ENCODE measurements around the gene ZSCAN10. TPM values are rescaled to one million over a fixed set of nuclear protein-coding genes. Genes with fewer than 3 reads are reported as not detected.
A peak's percentile ranks its signal among the peaks of the same experiment; 100 is the strongest.

The ZSCAN10 gene
- under 1 TPM in 1 of 7 donors, not detected in 6; 0.85 TPM for total RNA-seq
- under 1 TPM in 2 of 3 donors, not detected in 1; 0.02 to 0.06 TPM for polyA plus RNA-seq
- long read RNA-seq, donor 1, result 0 reads
- long read RNA-seq, donor 2, result 0 reads

- H3K4me3 ChIP-seq, result peak within 1 kb of the TSS in 5 of 8 donors; percentile 9 to 63 (median 22)
- intact Hi-C loops (cut with DNase I; ENCODE audit: low total_unique reads), result no loop called here
- H3K9me3 ChIP-seq, result no peaks in the 10 kb centered on the region
- H3K36me3 ChIP-seq, result no peaks in the 10 kb centered on the region
- H3K27me3 ChIP-seq (replicated peaks in 1 of 7), result no peaks in the 10 kb centered on the region
- DNase-seq, result peak; percentile 80
- H3K4me1 ChIP-seq, result peaks cover 29 to 77% (median 55%) of the 10 kb centered on the region in 6 donors
- peak within 1 kb of the TSS; percentile 2 to 78 (median 66) for H3K27ac ChIP-seq
- TF ChIP-seq POLR2AphosphoS5 (IDR thresholded peaks at IDR 0.05) (no peak), POLR2A (IDR thresholded peaks at IDR 0.05) (no peak), CTCF (IDR thresholded peaks at IDR 0.05 in 8 of 11, conservative IDR thresholded peaks at IDR 0.05 in 3 of 11) (no peak)
- WGBS, 5 donors, result 67 to 74% (median 69%) methylated on average over 21 of the region's 21 CpGs
Observed at GRCh38 chr16:3098459-3099394, at the start of gene ZSCAN10. TSS of gene ZSCAN10 (minus strand) at chr16:3099294. CDS start at chr16:3092937, 6,357 bp downstream.

GRCh38 chr16:3148256-3149192, 49.4 kb upstream of the ZSCAN10 start:
- intact Hi-C loops (cut with DNase I; ENCODE audit: low total_unique reads), result no loop called here
- H3K4me1 ChIP-seq, result peaks cover 6 to 68% (median 50%) of the 10 kb centered on the region in 6 donors
- 87 to 93% (median 91%) methylated on average over 12 to 13 of the region's 13 CpGs for WGBS, 5 donors
- peak; percentile 66 for DNase-seq
- H3K27me3 ChIP-seq (replicated peaks in 1 of 7), result peaks cover 0 to 24% (median 0%) of the 10 kb centered on the region in 7 donors
- no peak overlapping the region for H3K4me3 ChIP-seq
- no peak for TF ChIP-seq POLR2AphosphoS5 (IDR thresholded peaks at IDR 0.05)
- TF ChIP-seq CTCF (IDR thresholded peaks at IDR 0.05 in 8 of 11, conservative IDR thresholded peaks at IDR 0.05 in 3 of 11), result no peak
- TF ChIP-seq POLR2A (IDR thresholded peaks at IDR 0.05), result no peak
- H3K36me3 ChIP-seq, result no peaks in the 10 kb centered on the region
- H3K27ac ChIP-seq, result peak overlapping the region in 1 of 8 donors; percentile 87
- H3K9me3 ChIP-seq, result peaks cover 0 to 4% (median 2%) of the 10 kb centered on the region in 8 donors

GRCh38 chr16:3147757-3148104, 48.6 kb upstream of the ZSCAN10 start:
- TF ChIP-seq POLR2AphosphoS5 (IDR thresholded peaks at IDR 0.05), result no peak
- TF ChIP-seq CTCF (IDR thresholded peaks at IDR 0.05 in 8 of 11, conservative IDR thresholded peaks at IDR 0.05 in 3 of 11), result no peak
- no peak for TF ChIP-seq POLR2A (IDR thresholded peaks at IDR 0.05)
- intact Hi-C loops (cut with DNase I; ENCODE audit: low total_unique reads), result no loop called here
- peak; percentile 62 for DNase-seq

More at GRCh38 chr16:3147757-3148104, 48.6 kb upstream of the ZSCAN10 start:
- WGBS, 5 donors, result 91 to 96% (median 93%) methylated on average over 5 of the region's 5 CpGs
- Histone ChIP-seq H3K27me3 (replicated peaks in 1 of 7) (peaks cover 0 to 22% (median 0%) of the 10 kb centered on the region in 7 donors), H3K9me3 (no peaks in the 10 kb centered on the region), H3K4me1 (peaks cover 6 to 71% (median 49%) of the 10 kb centered on the region in 6 donors), H3K4me3 (no peak overlapping the region), H3K27ac (no peak overlapping the region), H3K36me3 (peaks cover 0 to 5% (median 3%) of the 10 kb centered on the region in 6 donors)

Measured in spleen (tissue), 13 donors.